NCI-H187 (cell line): ENCODE results near the gene MIP.
A peak's percentile ranks its signal among the peaks of the same experiment; 100 is the strongest.
"Not testable (repeated sequence)": the region's sequence is repeated elsewhere in the genome, so short reads cannot be mapped to it uniquely, and the experiment has no call there.

Experiments
- DNase-seq, 2 experiments: peaks; one replicate each; lab custom pipeline; 2025; lab: John Stamatoyannopoulos, UW

The MIP gene

GRCh38 chr12:56454557-56454956, at the start of gene MIP:
MIP (minus strand) TSS chr12:56454657; CDS start chr12:56454613, 44 bp downstream.
- no peak for DNase-seq

GRCh38 chr12:56499879-56500278, 45.4 kb upstream of the MIP start:
- not testable (repeated sequence) for DNase-seq

GRCh38 chr12:56499452-56499851, 45.0 kb upstream of the MIP start:
- not testable (repeated sequence) for DNase-seq

- DNase-seq, result not testable (repeated sequence)
These were observed 43.9 kb upstream of the MIP start for GRCh38 chr12:56498126-56498902.

- DNase-seq, result not testable (repeated sequence)
These were observed 42.2 kb upstream of the MIP start for GRCh38 chr12:56496704-56497103.

- not testable (repeated sequence) for DNase-seq
These were observed 40.0 kb upstream of the MIP start for GRCh38 chr12:56494481-56494880.

GRCh38 chr12:56494106-56494415, 39.6 kb upstream of the MIP start:
- DNase-seq, result not testable (repeated sequence)

- DNase-seq, result not testable (repeated sequence)
These were observed 39.1 kb upstream of the MIP start for GRCh38 chr12:56493409-56494105.

- DNase-seq, result no peak
These were observed 35.9 kb upstream of the MIP start for GRCh38 chr12:56490360-56490759.

- DNase-seq, result peak; percentile 91 to 93
These were observed 33.8 kb upstream of the MIP start, which contains the start of gene GLS2 for GRCh38 chr12:56488041-56488955. GLS2 (minus strand) TSS chr12:56488161; CDS start chr12:56488118, 43 bp downstream.

- peak; percentile 60 to 84 for DNase-seq
These were observed 33.1 kb upstream of the MIP start for GRCh38 chr12:56487448-56488040.

- no peak for DNase-seq
These were observed 32.2 kb upstream of the MIP start for GRCh38 chr12:56486694-56487093.

- no peak for DNase-seq
These were observed 30.1 kb upstream of the MIP start for GRCh38 chr12:56484566-56484965.

- DNase-seq, result no peak
These were observed 25.2 kb upstream of the MIP start for GRCh38 chr12:56479625-56480024.

GRCh38 chr12:56477521-56478225, 23.2 kb upstream of the MIP start:
- no peak for DNase-seq

GRCh38 chr12:56476972-56477432, 22.5 kb upstream of the MIP start:
- no peak for DNase-seq

- no peak for DNase-seq
These were observed 21.7 kb upstream of the MIP start for GRCh38 chr12:56476143-56476542.

- no peak for DNase-seq
These were observed 19.9 kb upstream of the MIP start for GRCh38 chr12:56474389-56474788.

GRCh38 chr12:56469007-56469930, 14.8 kb upstream of the MIP start:
- no peak for DNase-seq
